ENCODE results near the gene CCDC192. TPM values are rescaled to one million over a fixed set of nuclear protein-coding genes. Genes with fewer than 3 reads are reported as not detected.

Gene CCDC192
- total and polyA plus RNA-seq, 10 of the 15 experiments (the other 5 are each of a cell fraction or from before 2014, with no cell fraction given) = 0.20 to 0.79 (median 0.32) TPM; not detected in 4

DNA sequence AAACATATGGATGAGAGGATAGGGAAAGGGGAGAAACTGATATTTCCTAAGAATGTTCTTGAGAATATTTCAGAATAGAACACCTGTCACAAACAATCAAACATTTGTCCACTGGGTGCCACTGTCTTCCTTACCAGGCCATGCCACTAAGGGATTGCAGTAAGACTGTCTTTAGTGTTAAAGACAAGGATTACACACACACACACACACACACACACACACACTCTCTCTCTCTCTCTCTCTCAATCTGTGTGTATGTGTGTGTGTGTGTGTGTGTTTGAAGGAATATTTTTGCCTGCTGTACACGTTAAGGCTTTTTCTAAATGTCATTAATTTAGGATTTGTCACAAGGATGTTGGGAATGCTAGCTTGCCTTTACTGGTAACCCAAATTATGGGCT lies 54.4 kb downstream of the CCDC192 start (continued):
- TF ChIP-seq, protein P1, sequence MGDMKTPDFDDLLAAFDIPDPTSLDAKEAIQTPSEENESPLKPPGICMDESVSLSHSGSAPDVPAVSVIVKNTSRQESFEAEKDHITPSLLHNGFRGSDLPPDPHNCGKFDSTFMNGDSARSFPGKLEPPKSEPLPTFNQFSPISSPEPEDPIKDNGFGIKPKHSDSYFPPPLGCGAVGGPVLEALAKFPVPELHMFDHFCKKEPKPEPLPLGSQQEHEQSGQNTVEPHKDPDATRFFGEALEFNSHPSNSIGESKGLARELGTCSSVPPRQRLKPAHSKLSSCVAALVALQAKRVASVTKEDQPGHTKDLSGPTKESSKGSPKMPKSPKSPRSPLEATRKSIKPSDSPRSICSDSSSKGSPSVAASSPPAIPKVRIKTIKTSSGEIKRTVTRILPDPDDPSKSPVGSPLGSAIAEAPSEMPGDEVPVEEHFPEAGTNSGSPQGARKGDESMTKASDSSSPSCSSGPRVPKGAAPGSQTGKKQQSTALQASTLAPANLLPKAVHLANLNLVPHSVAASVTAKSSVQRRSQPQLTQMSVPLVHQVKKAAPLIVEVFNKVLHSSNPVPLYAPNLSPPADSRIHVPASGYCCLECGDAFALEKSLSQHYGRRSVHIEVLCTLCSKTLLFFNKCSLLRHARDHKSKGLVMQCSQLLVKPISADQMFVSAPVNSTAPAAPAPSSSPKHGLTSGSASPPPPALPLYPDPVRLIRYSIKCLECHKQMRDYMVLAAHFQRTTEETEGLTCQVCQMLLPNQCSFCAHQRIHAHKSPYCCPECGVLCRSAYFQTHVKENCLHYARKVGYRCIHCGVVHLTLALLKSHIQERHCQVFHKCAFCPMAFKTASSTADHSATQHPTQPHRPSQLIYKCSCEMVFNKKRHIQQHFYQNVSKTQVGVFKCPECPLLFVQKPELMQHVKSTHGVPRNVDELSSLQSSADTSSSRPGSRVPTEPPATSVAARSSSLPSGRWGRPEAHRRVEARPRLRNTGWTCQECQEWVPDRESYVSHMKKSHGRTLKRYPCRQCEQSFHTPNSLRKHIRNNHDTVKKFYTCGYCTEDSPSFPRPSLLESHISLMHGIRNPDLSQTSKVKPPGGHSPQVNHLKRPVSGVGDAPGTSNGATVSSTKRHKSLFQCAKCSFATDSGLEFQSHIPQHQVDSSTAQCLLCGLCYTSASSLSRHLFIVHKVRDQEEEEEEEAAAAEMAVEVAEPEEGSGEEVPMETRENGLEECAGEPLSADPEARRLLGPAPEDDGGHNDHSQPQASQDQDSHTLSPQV (IDR thresholded peaks at IDR 0.05) = no peak
- TF ChIP-seq RB1 (IDR thresholded peaks at IDR 0.05; ENCODE audit: borderline replicate concordance) (no peak), FOXK2 (IDR thresholded peaks at IDR 0.05) (no peak), HDAC2 (IDR thresholded peaks at IDR 0.05) (no peak), POLR2AphosphoS5 (IDR thresholded peaks at IDR 0.05; ENCODE audit: low read length) (no peak)
- TF ChIP-seq, protein P2, sequence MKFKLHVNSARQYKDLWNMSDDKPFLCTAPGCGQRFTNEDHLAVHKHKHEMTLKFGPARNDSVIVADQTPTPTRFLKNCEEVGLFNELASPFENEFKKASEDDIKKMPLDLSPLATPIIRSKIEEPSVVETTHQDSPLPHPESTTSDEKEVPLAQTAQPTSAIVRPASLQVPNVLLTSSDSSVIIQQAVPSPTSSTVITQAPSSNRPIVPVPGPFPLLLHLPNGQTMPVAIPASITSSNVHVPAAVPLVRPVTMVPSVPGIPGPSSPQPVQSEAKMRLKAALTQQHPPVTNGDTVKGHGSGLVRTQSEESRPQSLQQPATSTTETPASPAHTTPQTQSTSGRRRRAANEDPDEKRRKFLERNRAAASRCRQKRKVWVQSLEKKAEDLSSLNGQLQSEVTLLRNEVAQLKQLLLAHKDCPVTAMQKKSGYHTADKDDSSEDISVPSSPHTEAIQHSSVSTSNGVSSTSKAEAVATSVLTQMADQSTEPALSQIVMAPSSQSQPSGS (IDR thresholded peaks at IDR 0.05; ENCODE audit: low read length) = no peak

DNA sequence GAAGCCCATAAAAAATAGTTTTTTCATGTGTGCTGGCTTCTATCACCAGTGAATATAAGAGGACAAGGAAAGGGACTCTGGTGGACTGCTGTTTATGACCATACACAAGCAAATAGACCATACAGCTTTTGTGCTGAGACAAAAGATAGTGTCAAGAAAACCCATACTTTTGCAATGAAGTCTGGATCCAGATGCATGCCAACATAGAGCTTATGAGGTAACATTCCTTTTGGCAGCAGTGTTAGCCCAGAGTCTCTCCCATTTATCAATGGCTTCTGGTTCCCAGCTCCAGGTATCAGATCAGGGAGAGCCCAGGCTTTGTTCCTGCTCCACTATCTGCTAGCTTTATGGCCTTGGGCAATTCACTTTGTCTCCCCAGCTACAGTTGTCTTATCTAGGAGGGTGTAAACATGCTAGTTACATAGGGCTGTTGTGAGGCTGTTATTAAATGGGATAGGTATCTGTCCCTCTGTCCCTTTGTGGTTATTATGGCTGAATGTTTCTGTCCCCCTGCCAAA lies 55.6 kb downstream of the CCDC192 start:
- no peaks in the 10 kb centered on the region for H3K79me2 ChIP-seq (ENCODE audit: control insufficient read depth, insufficient read depth, low read length)
- ChIA-PET POLR2A (interaction anchor here (0.6 kb wide), 1 partner anchor 134 kb away, joined by 4 read pairs; no protein-coding TSS in a partner anchor), CTCF (interaction anchor here (0.8 to 5.1 kb wide), 12 partner anchors 49 to 740 kb away, joined by 3 to 36 read pairs (median 5); no protein-coding TSS in a partner anchor), SMC1A (ENCODE audit: uncharacterized antibody, unreplicated experiment) (interaction anchor here (0.8 to 3.3 kb wide), 14 partner anchors 30 to 443 kb away, joined by 3 to 17 read pairs (median 4); no protein-coding TSS in a partner anchor), RAD21 (ENCODE audit: unreplicated experiment) (interaction anchor here (0.7 to 2.8 kb wide), 5 partner anchors 75 to 195 kb away, joined by 3 to 11 read pairs (median 5); no protein-coding TSS in a partner anchor)
- ATAC-seq (no peak), FAIRE-seq (no peak), DNase-seq (ENCODE audit: low read depth, low spot score) (no peak)
- H3K9me3 ChIP-seq (replicated peaks; ENCODE audit: control insufficient read depth, insufficient read depth, low read length) = no peaks in the 10 kb centered on the region; the same call in 2 of the 3 replicates
- H3K4me3 ChIP-seq = no peak overlapping the region
- no peak overlapping the region for H3K4me2 ChIP-seq (ENCODE audit: control insufficient read depth, insufficient read depth)
- H3K27me3 ChIP-seq (replicated peaks in 1 of 2; ENCODE audit: control insufficient read depth in 2 of 2, insufficient read depth in 2 of 2, low read length in 1 of 2) = no peaks in the 10 kb centered on the region
- intact Hi-C loops (cut with micrococcal nuclease; ENCODE audit: unreplicated experiment) = loop anchor here (5.0 kb wide), 1 partner anchor 323 kb away; the partner anchor contains the start of gene SLC12A2
- H3K9ac ChIP-seq (ENCODE audit: control insufficient read depth, insufficient read depth, low read length) = no peak overlapping the region
- no peaks in the 10 kb centered on the region for H3K4me1 ChIP-seq (ENCODE audit: control insufficient read depth, insufficient read depth, low read length)
- TF ChIP-seq WRNIP1 (IDR thresholded peaks at IDR 0.05; ENCODE audit: borderline replicate concordance, low read depth, low read length) (no peak), CHD1 (IDR thresholded peaks at IDR 0.05; ENCODE audit: low read depth, low read length) (no peak), CREM (IDR thresholded peaks at IDR 0.05; ENCODE audit: low read depth) (no peak), GATAD2B (conservative IDR thresholded peaks at IDR 0.05; ENCODE audit: low read depth) (no peak)
- TF ChIP-seq, protein P3, sequence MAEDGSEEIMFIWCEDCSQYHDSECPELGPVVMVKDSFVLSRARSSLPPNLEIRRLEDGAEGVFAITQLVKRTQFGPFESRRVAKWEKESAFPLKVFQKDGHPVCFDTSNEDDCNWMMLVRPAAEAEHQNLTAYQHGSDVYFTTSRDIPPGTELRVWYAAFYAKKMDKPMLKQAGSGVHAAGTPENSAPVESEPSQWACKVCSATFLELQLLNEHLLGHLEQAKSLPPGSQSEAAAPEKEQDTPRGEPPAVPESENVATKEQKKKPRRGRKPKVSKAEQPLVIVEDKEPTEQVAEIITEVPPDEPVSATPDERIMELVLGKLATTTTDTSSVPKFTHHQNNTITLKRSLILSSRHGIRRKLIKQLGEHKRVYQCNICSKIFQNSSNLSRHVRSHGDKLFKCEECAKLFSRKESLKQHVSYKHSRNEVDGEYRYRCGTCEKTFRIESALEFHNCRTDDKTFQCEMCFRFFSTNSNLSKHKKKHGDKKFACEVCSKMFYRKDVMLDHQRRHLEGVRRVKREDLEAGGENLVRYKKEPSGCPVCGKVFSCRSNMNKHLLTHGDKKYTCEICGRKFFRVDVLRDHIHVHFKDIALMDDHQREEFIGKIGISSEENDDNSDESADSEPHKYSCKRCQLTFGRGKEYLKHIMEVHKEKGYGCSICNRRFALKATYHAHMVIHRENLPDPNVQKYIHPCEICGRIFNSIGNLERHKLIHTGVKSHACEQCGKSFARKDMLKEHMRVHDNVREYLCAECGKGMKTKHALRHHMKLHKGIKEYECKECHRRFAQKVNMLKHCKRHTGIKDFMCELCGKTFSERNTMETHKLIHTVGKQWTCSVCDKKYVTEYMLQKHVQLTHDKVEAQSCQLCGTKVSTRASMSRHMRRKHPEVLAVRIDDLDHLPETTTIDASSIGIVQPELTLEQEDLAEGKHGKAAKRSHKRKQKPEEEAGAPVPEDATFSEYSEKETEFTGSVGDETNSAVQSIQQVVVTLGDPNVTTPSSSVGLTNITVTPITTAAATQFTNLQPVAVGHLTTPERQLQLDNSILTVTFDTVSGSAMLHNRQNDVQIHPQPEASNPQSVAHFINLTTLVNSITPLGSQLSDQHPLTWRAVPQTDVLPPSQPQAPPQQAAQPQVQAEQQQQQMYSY (CRISPR knock-in tag; IDR thresholded peaks at IDR 0.05) = no peak
- TF ChIP-seq, protein P4, sequence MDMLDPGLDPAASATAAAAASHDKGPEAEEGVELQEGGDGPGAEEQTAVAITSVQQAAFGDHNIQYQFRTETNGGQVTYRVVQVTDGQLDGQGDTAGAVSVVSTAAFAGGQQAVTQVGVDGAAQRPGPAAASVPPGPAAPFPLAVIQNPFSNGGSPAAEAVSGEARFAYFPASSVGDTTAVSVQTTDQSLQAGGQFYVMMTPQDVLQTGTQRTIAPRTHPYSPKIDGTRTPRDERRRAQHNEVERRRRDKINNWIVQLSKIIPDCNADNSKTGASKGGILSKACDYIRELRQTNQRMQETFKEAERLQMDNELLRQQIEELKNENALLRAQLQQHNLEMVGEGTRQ (IDR thresholded peaks at IDR 0.05; ENCODE audit: borderline replicate concordance, low read depth, low read length) = no peak
- no TSS peak for BruUV-seq (replicated peaks)
- H3K27ac ChIP-seq (ENCODE audit: control insufficient read depth, insufficient read depth) = no peak overlapping the region
- no peaks in the 10 kb centered on the region for H4K20me1 ChIP-seq (ENCODE audit: control insufficient read depth, insufficient read depth)
- H2AFZ ChIP-seq (ENCODE audit: control insufficient read depth, low read depth, low read length) = no peak overlapping the region
- in situ Hi-C loops (cut with MboI) = loop anchor here (5.0 kb wide), 1 partner anchor 443 kb away; no protein-coding TSS in a partner anchor
- H3K36me3 ChIP-seq (ENCODE audit: control insufficient read depth in 2 of 2, insufficient read depth in 2 of 2, low read length in 1 of 2) = no peaks in the 10 kb centered on the region

All from GM12878 (cell line).